HEK293 (cell line): ENCODE results near the gene DGKG.

Experiments used
- GLIS2 ChIP-seq: fragments of 450-650 bp; formaldehyde crosslinking; IDR thresholded peaks from 2 replicates; pipeline ENCODE4 v1.5.1; 2016; ENCODE audit warnings: missing biosample characterization, missing genetic modification characterization
- HOXA7 ChIP-seq: sonication (generic); formaldehyde crosslinking; IDR thresholded peaks from 2 replicates; pipeline ENCODE4 v1.8.1; 2022; ENCODE audit warnings: missing genetic modification reagents, borderline replicate concordance
- KLF16 ChIP-seq: fragments of 450-650 bp; formaldehyde crosslinking; IDR thresholded peaks from 2 replicates; pipeline ENCODE4 v1.5.1; 2017; ENCODE audit warnings: missing biosample characterization, missing genetic modification characterization
- PRDM1 ChIP-seq: fragments of 450-650 bp; formaldehyde crosslinking; IDR thresholded peaks from 2 replicates; pipeline ENCODE4; 2016; ENCODE audit warnings: missing biosample characterization, missing genetic modification characterization
- ZBTB7A ChIP-seq: fragments of 450-650 bp; formaldehyde crosslinking; IDR thresholded peaks from 2 replicates; pipeline ENCODE4 v1.5.1; 2016; ENCODE audit warnings: low read depth, missing biosample characterization, missing genetic modification characterization
- ZFHX2 ChIP-seq: fragments of 450-650 bp; formaldehyde crosslinking; conservative IDR thresholded peaks from 2 replicates; pipeline ENCODE4 v1.5.1; 2016; ENCODE audit warnings: missing biosample characterization, missing genetic modification characterization
- ZFP3 ChIP-seq: fragments of 450-650 bp; formaldehyde crosslinking; IDR thresholded peaks from 2 replicates; pipeline ENCODE4 v1.5.1; 2016; ENCODE audit warnings: low read depth, missing biosample characterization, missing genetic modification characterization
- ZNF292 ChIP-seq: fragments of 450-650 bp; formaldehyde crosslinking; IDR thresholded peaks from 2 replicates; pipeline ENCODE4 v1.5.1; 2016; ENCODE audit warnings: low read depth, missing biosample characterization, missing genetic modification characterization, borderline replicate concordance
- ZNF391 ChIP-seq: fragments of 450-650 bp; formaldehyde crosslinking; IDR thresholded peaks from 2 replicates; pipeline ENCODE4 v1.5.1; 2016; ENCODE audit warnings: low read depth, missing biosample characterization, missing genetic modification characterization, borderline replicate concordance
- ZNF768 ChIP-seq: fragments of 450-650 bp; formaldehyde crosslinking; IDR thresholded peaks from 2 replicates; pipeline ENCODE4 v1.5.1; 2018; ENCODE audit warnings: missing biosample characterization, mild to moderate bottlenecking, missing genetic modification characterization
- TF ChIP-seq, protein P1 (sequence below): fragments of 450-650 bp; formaldehyde crosslinking; IDR thresholded peaks from 2 replicates; pipeline ENCODE4 v1.5.1; 2016; ENCODE audit warnings: missing biosample characterization, missing genetic modification characterization
- TF ChIP-seq, protein P2 (sequence below): fragments of 450-650 bp; formaldehyde crosslinking; IDR thresholded peaks from 2 replicates; pipeline ENCODE4 v1.5.1; 2016; ENCODE audit warnings: missing biosample characterization, missing genetic modification characterization

DNA sequence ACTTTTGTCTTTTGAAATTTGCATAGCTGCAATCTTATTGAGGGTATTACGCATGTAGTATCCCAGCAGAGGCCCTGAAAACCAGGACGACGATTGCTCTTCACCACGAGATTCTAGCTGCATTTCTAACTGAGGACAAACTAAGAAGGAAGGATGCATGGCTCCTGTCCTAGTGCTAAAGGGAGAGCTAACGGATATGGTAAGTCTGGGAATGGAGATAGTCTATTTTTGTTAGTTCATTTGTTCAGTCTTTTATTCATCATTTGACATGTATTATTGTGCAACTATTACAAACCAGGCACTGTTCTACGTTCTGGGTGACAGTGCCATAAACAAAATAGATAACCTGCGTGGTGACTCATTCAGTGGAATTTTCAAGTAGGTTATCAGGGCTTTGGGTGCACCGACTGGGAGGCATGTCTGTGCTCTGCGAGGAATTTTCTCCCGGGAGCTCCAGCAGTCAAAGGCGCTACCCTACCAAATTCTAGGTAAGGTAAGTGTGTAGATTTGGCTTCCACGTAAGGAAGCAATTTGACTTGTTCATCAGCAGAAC, 201.3 kb downstream of the DGKG start:
- no peak for TF ChIP-seq KLF16
- TF ChIP-seq, protein P1, sequence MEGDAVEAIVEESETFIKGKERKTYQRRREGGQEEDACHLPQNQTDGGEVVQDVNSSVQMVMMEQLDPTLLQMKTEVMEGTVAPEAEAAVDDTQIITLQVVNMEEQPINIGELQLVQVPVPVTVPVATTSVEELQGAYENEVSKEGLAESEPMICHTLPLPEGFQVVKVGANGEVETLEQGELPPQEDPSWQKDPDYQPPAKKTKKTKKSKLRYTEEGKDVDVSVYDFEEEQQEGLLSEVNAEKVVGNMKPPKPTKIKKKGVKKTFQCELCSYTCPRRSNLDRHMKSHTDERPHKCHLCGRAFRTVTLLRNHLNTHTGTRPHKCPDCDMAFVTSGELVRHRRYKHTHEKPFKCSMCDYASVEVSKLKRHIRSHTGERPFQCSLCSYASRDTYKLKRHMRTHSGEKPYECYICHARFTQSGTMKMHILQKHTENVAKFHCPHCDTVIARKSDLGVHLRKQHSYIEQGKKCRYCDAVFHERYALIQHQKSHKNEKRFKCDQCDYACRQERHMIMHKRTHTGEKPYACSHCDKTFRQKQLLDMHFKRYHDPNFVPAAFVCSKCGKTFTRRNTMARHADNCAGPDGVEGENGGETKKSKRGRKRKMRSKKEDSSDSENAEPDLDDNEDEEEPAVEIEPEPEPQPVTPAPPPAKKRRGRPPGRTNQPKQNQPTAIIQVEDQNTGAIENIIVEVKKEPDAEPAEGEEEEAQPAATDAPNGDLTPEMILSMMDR (tag by site-specific recombination), result no peak
- TF ChIP-seq ZNF391 (tag by site-specific recombination), result no peak
- TF ChIP-seq ZFHX2 (tag by site-specific recombination), result no peak
- no peak for TF ChIP-seq ZBTB7A (tag by site-specific recombination)
- no peak for TF ChIP-seq ZFP3
- no peak for TF ChIP-seq HOXA7 (CRISPR knock-in tag)
- no peak for TF ChIP-seq ZNF292 (tag by site-specific recombination)
- no peak for TF ChIP-seq ZNF768 (tag by site-specific recombination)
- no peak for TF ChIP-seq GLIS2
- no peak for TF ChIP-seq PRDM1 (tag by site-specific recombination)
- TF ChIP-seq, protein P2, sequence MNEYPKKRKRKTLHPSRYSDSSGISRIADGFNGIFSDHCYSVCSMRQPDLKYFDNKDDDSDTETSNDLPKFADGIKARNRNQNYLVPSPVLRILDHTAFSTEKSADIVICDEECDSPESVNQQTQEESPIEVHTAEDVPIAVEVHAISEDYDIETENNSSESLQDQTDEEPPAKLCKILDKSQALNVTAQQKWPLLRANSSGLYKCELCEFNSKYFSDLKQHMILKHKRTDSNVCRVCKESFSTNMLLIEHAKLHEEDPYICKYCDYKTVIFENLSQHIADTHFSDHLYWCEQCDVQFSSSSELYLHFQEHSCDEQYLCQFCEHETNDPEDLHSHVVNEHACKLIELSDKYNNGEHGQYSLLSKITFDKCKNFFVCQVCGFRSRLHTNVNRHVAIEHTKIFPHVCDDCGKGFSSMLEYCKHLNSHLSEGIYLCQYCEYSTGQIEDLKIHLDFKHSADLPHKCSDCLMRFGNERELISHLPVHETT (tag by site-specific recombination), result no peak
